NOMO-1 treated with dmso at 0.1 percent for 144 hours (cell line): ENCODE data around the gene ZNF132.
"Not testable (repeated sequence)": the region's sequence is repeated elsewhere in the genome, so short reads cannot be mapped to it uniquely, and the experiment has no call there.

Experiments used
- DNase-seq: peaks from one replicate; lab custom pipeline; 2025; ENCODE audit not compliant: unreplicated experiment; lab: John Stamatoyannopoulos, UW

The ZNF132 gene

DNA sequence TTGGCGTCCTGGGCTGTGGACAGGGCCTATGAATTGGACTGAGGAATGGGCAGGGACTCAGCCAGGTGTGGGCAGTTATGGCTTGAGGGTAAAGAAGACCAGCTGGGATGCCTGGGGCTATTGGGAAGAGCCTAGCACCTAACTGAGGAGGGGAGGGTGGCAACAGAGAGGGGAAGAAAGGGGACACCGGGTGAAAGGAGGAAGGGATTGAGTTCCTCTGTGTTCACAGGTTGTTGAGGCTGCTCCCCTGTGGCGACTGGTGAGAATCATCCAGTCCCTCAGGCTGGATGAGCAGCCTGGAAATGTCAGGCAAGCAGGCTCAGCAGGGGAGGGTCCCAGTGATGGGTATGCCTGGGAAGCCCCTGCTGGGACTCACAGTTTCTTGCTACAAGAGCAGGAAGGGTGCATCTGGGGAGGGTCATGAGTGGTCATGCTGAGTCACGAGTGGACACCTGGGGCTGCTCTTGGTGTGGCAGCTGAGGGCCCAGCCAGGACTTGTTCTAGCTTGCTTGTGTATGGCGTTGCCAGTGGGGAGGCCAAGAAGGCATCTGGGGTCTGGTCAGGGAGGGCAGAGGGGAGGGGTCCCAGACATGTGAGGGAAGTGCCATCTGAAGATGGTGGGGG, 28.4 kb upstream of the ZNF132 start:
- no peak for DNase-seq

DNA sequence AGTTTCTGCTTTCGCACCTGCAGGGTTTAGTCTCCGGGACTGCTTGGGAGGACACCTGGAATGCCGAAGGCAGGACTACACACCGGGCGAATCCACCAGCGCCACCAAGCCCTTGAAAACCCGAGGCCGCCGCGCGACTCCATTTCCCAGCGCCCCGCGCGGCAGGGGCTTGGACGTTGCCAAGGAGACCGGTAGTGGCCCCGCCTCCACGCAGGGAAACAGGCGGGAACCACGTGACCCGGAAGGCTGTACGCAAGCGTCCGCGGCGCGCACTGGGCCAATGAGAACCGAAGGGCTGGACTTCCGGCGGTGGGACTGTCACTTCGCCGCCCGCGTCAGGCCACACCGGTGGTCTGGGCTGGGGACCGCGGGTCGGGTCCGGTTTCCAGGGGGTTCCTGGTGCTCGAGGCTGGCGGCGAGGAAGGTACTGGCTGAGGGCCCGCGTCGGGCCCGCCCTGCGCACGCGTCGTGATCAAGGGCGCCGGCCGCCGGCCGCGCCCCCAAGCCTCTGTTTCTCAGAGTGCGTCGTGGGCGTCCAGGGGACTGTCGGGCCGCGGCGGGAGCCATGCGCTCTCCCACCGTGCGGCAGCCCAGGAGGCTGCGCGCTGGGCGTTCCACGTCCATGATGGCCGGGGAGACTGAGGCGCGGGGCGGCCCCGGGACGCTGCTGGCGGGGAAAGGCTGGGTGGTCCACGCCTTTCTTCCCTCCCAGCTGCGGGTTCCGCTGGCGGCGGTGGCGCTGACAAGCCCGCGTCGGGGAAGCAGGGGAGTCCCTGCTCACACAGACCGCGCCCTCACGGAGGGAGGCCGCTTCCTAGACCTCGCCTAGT, 27.0 kb upstream of the ZNF132 start, which contains the start of gene ZNF324:
ZNF324 (plus strand) TSS at position 321 of the 830 bp plus-strand sequence. CDS start 2,106 bp downstream, outside the sequence.
- peak; percentile 96 for DNase-seq

DNA sequence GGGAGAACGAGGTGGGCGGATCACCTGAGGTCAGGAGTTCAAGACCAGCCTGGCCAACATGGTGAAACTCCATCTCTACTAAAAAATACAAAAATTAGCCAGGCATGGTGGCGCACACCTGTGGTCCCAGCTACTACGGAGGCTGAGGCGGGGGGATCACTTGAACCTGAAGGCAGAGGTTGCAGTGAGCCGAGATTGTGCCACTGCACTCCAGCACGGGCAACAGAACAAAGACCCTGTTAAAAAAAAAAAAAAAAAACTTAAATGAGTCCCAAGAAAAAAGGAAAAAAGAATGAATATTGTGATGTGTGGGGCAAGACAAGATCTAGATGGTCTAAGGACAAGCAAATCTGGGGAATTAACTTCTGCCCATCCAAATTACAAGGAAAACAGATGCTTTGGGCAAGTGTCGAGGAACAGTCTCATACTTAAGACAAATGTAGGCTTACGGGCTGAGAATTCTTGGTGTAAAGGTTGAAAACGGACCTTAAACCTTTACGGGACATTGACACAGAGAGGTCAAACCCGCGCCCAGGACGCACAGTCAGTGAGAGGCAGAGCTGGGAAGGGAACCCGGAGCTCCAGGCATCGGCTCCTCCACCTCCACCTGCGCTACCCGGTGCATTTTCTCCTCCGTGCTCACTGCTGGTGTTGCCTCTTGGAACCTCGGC, 26.3 kb upstream of the ZNF132 start:
- no peak for DNase-seq

DNA sequence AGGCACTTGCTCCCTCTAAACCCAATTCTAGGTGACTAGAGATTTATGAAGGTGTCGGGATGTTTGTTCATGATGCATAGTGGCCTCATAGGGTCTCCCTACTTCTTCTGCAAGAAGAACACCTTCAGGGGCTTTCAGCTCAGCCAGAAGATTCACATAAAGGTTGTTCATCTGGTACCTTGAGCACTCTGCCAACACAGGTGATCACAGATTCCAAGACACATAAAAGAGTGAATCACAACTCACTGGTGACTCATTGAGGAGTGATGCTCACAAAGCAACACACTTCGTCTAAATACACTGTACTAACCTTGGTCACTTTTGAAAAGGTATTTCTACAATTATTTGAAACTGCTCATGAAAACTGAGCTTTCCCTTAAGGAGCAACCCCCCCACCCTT, 20.1 kb upstream of the ZNF132 start:
- no peak for DNase-seq

DNA sequence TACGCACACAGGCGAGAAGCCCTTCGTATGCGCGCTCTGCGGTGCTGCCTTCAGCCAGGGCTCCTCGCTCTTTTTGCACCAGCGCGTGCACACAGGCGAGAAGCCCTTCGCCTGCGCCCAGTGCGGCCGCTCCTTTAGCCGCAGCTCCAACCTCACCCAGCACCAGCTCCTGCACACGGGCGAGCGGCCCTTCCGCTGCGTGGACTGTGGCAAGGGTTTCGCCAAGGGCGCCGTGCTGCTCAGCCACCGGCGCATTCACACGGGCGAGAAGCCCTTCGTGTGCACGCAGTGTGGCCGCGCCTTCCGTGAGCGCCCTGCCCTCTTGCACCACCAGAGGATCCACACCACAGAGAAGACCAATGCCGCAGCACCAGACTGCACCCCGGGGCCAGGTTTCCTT, 16.2 kb upstream of the ZNF132 start:
- no peak for DNase-seq

DNA sequence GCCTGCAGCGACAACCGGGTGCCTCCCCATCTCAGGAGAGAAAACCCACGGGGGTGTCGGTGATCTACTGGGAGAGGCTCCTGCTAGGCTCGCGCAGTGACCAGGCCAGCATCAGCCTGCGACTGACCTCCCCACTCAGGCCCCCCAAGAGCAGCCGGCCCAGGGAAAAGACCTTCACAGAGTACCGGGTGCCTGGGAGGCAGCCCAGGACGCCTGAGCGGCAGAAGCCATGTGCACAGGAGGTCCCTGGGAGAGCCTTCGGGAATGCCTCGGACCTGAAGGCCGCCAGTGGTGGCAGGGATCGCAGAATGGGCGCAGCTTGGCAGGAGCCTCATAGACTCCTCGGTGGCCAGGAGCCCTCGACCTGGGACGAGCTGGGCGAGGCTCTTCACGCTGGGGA, 15.4 kb upstream of the ZNF132 start:
- DNase-seq = no peak

DNA sequence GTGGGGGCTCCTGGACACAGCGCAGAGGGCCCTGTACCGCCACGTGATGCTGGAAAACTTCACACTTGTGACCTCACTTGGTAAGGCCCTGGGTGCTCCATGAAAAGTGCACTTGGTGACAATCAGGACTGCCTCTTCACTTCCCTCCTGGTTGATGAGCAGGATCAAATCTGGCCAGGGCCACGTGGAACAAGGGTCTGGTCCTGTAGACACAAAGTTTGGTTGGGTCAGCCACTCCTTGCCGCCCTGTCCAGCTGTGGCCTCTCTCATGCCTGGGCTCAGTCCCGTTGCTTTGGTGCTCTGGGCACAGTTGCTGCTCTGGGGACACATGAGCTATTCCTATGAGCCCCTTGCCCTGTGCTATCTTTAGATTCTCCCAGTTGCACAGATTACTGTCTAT, 13.8 kb upstream of the ZNF132 start:
- no peak for DNase-seq

DNA sequence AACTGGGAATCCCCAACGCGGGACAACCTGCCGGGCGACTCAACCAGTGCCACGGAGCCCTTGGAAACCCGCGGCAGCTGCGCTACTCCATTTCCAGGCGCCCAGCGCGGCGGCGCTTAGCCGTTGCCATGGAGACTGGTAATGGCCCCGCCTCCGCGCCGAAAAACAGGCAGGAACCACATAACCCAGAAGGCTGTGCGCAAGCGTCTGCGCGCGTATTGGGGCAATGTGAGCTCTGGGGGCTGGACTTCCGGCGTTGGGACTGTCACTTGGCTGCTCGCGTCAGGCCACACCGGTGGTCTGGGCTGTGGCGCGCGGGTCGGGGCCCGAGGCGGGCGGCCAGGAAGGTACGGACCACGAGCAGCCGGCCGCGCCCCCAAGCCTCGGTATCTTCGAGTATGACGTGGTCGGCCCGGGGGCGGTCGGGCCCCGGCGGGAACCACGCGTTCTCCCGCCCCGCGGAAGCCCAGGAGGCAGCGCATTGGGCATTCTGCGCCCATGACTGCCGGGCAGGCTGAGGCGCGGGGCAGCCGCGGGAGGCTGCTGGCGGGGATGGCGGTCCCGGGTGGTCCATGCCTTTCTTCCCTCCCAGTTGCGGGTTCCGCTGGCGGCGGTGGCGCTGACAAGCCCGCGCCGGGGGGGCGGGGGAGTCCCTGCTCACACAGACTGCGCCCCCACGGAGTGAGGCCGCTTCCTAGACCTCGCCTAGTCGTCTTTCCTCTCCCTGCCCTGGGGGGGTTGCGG, 11.6 kb upstream of the ZNF132 start, which contains the start of gene ZNF324B:
ZNF324B (plus strand) TSS at position 265 of the 744 bp plus-strand sequence. CDS start 2,080 bp downstream, outside the sequence.
- DNase-seq = peak; percentile 96

DNA sequence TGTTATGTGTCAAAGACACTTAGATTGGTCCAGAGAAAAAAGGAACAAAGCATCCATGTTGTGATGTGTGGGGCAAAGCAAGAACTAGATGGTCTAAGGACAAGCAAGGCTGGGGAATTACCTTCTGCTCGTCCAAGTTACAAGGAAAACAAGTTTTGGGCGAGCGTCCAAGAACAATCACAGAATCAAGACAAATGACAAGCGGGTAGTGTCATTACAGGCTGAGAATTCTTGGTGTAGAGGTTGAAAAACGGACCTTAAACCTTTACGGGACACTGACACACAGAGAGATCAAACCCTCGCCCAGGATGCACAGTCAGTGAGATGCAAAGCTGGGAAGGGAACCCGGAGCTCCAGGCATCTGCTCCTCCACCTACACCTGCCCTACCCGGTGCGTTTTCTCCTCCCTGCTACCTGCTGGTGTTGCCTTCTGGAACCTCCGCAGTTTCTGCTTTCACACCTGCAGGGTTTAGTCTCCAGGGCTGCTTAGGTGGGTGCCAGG, 11.0 kb upstream of the ZNF132 start:
- no peak for DNase-seq

DNA sequence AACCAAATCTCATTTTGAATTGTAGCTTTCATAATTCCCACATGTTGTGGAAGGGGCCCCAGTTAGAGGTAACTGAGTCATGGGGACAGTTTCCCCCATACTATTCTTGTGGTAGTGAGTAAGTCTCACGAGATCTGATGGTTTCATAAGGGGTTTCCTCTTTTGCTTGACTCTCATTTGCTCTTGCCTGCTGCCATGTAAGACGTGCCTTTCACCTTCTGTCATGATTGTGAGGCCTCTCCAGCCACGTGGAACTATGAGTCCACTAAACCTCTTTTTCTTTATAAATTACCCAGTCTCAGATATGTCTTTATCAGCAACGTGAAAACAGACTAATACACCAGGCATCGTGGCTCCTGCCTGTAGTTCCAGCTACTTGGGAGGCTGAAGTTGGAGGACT, 10.0 kb upstream of the ZNF132 start:
- not testable (repeated sequence) for DNase-seq

DNA sequence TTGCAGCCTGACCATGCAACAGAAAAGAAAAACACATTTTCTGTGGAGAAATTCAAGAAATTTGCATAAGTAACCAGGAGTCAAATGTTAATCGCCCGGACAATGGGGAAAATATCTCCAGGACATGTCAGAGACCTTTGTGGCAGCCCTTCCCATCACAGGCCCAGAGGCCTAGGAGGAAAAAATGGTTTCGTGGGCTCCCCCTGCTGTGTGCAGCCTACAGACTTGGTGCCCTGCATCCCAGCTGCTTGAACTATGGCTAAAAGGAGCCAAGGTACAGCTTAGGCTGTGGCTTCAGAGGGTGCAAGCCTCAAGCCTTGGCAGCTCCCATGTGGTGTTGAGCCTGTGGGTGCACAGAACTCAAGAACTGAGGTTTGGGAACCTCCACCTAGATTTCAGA, 8.9 kb upstream of the ZNF132 start:
- not testable (repeated sequence) for DNase-seq

DNA sequence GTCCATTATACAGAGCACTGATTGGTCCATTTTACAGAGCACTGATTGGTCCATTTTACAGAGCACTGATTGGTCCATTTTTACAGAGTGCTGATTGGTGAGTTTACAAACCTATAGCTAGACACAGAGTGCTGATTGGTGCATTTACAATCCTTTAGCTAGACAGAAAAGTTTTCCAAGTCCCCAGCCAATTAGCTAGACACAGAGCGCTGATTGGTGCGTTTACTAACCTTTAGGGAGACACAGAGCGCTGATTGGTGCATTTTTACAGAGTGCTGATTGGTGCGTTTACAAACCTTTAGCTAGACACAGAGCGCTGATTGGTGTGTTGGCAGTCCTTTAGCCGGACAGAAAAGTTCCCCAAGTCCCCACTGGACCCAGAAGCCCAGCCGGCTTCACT, 3.0 kb upstream of the ZNF132 start:
- not testable (repeated sequence) for DNase-seq

DNA sequence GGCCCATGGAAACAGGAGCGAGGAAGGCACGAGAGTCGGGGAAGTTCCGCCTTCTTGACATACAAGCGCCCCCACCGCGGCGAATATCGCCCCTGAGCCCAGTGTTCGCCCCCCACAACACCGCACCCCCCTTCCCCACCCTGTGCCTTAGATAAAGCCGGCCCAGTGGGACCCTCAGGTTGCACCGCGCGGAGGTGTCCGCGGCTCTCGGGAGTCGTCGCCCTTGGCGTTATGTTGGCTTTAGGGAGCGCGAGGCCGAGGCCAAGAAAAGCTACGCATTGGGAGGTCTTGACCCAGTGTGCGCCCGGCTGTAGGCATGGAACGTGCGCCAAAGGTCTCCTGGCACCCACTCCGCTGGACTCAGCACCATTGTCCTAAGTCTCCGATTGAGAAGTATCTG, 603 bp upstream of the ZNF132 start:
- no peak for DNase-seq

DNA sequence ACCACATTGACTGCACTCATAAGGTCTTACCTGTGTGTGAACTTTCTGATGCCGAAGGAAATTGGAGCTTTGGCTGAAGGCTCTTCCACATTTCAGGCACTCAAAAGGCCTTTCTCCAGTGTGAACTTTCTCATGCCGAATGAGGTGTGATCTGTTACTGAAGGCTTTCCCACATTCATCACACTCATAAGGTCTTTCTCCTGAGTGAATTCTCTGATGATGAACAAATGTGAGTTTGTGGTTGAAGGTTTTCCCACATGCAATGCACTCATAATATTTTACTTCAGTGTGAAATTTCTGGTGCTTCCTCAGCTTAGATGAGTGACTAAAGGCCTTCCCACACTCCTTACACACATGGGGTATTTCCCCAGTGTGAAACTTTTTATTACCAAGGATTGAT, 5.7 kb downstream of the ZNF132 start:
- DNase-seq = no peak

DNA sequence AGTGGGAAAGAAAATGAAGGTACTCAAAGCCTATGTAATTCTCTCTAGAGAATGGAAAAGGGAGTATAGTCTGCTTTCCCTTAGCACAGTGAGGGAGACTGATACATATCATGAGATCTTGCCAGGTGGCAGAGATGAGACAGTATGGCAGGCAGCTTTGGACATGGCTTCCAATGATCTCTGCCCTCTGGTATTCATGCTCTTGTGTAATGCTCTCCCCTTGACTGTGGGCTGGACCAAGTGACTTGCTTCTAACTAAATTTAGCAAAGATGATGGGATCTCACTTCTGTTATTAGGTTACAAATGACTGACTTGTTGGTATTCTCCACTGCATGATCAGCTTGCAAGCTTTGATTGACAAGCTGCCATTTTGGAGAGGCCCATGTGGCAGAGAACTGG, 10.2 kb downstream of the ZNF132 start:
- DNase-seq = no peak

DNA sequence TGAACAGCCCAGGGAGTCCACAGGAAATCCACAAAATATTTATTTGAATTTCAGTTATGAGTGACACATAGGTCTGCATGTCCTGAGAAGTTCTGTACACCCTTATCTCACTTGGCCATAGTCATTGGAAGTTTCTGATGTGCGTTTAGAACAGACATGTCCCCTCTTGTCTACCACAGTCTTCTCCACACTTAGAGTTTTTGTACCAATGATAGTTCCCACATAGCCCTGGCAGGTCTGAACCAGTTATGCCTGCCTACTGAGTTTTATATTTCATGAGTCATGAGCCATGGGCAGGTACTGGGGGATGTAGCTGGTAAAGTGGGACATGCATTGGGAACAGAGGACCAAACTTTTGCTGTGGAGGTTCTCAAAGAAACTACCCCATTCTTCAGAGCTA, 11.3 kb downstream of the ZNF132 start:
- DNase-seq = no peak

DNA sequence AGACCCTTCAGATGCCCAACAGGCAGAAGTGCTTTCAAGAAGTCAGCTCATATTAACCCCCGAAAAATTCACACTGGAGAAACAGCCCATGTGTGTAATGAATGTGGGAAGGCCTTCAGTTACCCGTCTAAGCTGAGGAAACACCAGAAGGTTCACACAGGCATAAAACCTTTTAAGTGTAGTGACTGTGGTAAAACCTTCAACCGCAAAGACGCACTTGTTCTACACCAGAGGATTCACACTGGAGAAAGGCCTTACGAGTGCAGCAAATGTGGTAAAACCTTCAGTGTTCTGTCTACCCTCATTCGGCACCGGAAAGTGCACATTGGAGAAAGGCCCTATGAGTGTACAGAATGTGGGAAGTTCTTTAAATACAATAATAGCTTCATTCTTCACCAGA, 22.9 kb downstream of the ZNF132 start:
- no peak for DNase-seq

DNA sequence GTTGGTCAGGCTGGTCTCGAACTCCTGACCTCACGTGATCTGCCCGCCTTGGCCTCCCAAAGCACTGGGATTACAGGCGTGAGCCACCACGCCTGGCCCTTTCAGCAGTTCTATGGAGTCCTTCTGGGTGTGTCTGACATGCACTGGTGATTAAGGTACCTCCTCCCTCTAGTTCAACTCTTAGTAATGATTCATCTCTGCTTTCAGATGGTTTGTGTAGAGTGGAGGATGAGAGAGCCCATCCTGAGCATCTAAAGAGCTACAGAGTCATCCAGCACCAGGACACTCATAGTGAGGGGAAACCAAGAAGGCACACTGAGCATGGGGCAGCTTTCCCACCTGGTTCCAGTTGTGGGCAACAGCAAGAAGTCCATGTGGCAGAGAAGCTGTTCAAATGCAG, 23.3 kb downstream of the ZNF132 start:
- no peak for DNase-seq

DNA sequence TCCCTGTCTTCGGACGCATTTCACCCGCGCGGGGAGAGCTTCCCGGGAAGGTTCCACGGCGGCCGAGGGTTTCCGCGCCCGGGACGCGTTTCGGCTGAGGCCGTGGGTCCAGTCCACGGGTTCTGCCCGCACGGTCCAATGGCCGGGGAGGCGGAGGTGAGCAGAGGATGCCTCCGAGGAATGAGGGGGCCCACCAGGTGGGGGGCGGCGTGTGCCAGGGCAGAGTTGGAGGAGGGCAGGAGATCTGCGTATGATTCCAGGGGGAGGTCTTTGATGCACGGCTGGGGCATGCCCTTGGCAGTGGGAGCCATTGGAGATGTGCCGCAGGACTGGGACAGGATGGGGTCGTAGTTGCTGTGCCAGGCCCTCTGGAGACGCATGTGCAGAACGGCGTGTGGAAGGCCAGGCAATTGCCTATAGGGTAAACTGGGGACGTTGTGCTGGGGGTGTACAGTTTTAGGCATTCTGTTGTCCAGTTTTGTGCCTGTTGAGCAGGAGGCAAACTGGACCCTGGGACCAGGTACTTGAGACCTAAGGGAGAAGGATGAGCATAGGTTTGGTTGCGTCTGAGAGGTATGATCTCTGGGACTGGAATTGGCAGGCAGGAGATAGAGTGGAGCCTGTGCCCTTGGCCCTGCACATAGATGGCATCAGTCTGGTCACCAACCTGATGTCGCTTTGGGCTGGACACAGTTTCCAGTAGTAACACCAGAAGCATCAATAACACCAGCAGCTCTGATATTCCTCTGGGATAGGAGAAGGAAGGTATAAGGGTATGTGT, 30.8 kb downstream of the ZNF132 start:
- DNase-seq = no peak
